ENCODE data around the gene HOXA2. TPM values are rescaled to one million over a fixed set of nuclear protein-coding genes. Genes with fewer than 3 reads are reported as not detected.
A peak's percentile ranks its signal among the peaks of the same experiment; 100 is the strongest.

HOXA2 gene
- total RNA-seq, 4 donors from 2014 or later: 0.29 to 0.88 (median 0.38) TPM; not detected in 1

DNA sequence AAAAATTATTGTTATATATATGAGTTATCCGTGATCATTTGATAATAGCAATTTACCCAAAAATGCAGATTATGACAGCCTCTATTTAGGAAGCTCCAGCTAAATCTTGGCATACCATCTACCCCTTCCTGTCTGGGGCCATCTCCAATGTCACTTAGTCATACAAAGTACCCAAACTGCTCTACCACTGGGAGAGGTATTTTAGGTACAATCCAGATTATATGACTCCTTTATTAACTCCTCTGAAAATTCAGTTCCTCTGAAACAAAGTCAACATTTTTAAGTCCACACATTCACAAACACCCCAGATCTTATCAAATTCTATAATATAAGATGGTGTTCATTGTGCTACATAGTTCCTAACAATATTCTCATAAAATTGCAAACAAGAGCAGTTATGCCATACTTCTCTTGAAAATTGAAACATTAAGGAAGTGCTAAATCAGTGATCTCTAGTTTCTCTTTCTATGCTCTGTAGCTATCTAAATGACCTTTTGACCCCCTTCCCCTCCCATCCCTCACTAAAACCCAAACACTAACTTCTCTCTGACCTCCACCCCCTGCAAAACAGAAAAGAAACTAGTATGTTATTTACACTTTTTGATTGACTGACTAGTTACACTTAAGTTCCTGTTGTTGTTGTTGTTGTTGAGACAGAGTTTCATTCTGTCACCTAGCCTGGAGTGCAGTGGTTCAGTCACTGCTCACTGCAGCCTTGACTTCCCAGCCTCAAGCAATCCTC is 23.1 kb downstream of the HOXA2 start:
- in situ Hi-C loops (cut with MboI; ENCODE audit: low sequenced_read_pairs in 4 of 4) (no loop called here), intact Hi-C loops (cut with DNase I; ENCODE audit: low total_unique reads) (no loop called here)
- no peaks in the 10 kb centered on the region for H3K4me1 ChIP-seq
- H3K27ac ChIP-seq: no peak overlapping the region
- DNase-seq: no peak
- H3K27me3 ChIP-seq: no peaks in the 10 kb centered on the region
- no peak for TF ChIP-seq POLR2A (IDR thresholded peaks at IDR 0.05)
- TF ChIP-seq, protein P1, sequence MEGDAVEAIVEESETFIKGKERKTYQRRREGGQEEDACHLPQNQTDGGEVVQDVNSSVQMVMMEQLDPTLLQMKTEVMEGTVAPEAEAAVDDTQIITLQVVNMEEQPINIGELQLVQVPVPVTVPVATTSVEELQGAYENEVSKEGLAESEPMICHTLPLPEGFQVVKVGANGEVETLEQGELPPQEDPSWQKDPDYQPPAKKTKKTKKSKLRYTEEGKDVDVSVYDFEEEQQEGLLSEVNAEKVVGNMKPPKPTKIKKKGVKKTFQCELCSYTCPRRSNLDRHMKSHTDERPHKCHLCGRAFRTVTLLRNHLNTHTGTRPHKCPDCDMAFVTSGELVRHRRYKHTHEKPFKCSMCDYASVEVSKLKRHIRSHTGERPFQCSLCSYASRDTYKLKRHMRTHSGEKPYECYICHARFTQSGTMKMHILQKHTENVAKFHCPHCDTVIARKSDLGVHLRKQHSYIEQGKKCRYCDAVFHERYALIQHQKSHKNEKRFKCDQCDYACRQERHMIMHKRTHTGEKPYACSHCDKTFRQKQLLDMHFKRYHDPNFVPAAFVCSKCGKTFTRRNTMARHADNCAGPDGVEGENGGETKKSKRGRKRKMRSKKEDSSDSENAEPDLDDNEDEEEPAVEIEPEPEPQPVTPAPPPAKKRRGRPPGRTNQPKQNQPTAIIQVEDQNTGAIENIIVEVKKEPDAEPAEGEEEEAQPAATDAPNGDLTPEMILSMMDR (IDR thresholded peaks at IDR 0.05 in 4 of 5, conservative IDR thresholded peaks at IDR 0.05 in 1 of 5): no peak
- no peak overlapping the region for H3K4me3 ChIP-seq
- H3K9me3 ChIP-seq: no peaks in the 10 kb centered on the region
- H3K36me3 ChIP-seq: no peaks in the 10 kb centered on the region
- ATAC-seq: no peak

DNA sequence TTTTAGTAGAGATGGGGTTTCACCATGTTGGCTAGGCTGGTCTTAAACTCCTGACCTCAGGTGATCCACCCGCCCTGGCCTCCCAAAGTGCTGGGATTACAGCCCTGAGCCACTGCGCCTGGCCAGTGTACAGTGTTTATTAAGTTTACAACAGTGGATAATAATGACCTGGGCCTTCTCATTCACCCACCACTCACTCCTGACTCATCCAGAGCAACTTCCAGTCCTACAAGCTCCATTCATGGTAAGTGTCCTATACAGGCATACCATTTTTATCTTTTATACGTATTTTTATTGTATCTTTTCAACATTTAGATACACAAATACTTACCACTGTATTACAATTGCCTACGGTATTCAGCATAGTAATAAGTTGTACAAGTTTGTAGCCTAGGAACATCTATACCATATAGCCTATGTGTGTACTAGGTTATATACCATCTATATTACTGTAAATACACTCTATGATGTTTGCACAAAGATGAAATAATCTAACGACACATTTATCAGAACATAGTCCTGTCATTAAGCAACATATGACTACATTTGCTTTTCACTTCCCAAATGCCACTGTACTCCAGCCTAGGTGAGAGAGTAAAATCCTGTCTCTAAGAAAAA is 23.8 kb downstream of the HOXA2 start:
- intact Hi-C loops (cut with DNase I; ENCODE audit: low total_unique reads) (no loop called here), in situ Hi-C loops (cut with MboI; ENCODE audit: low sequenced_read_pairs in 4 of 4) (no loop called here)
- H3K27me3 ChIP-seq: no peaks in the 10 kb centered on the region

DNA sequence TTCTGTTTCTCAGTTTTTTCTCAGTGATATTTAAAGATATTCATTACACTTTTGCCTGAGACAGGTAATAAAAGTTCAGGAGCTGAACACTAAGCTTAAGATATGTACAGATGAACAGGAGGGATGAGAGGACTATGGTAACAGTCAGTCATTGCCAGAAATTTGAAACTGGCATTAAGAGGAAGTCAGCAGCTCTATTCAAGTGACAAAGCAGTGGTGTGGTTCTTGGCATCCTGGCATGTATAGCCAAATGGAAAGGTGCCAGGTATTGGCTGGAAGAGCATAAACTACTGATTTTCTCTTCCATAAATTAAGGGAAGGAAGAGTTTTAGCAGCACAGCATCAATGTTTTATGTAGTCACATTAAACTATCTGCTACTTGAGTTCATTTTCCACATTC is 29.4 kb downstream of the HOXA2 start:
- TF ChIP-seq, protein P1 (IDR thresholded peaks at IDR 0.05 in 4 of 5, conservative IDR thresholded peaks at IDR 0.05 in 1 of 5): no peak
- no peak for TF ChIP-seq POLR2A (IDR thresholded peaks at IDR 0.05)
- Histone ChIP-seq H3K4me3 (no peak overlapping the region), H3K27ac (no peak overlapping the region), H3K9me3 (no peaks in the 10 kb centered on the region), H3K36me3 (no peaks in the 10 kb centered on the region), H3K27me3 (no peaks in the 10 kb centered on the region), H3K4me1 (peaks cover 9 to 11% of the 10 kb centered on the region in 2 donors)
- DNase-seq (no peak), ATAC-seq (no peak)
- intact Hi-C loops (cut with DNase I; ENCODE audit: low total_unique reads): no loop called here
- in situ Hi-C loops (cut with MboI; ENCODE audit: low sequenced_read_pairs in 4 of 4): no loop called here

More for the DNA sequence above, 23.8 kb downstream of the HOXA2 start:
- TF ChIP-seq POLR2A (IDR thresholded peaks at IDR 0.05): no peak
- TF ChIP-seq, protein P1 (IDR thresholded peaks at IDR 0.05 in 4 of 5, conservative IDR thresholded peaks at IDR 0.05 in 1 of 5): no peak
- ATAC-seq (no peak), DNase-seq (no peak)
- no peaks in the 10 kb centered on the region for H3K9me3 ChIP-seq
- H3K4me1 ChIP-seq: no peaks in the 10 kb centered on the region
- no peaks in the 10 kb centered on the region for H3K36me3 ChIP-seq
- no peak overlapping the region for H3K4me3 ChIP-seq
- H3K27ac ChIP-seq: no peak overlapping the region

DNA sequence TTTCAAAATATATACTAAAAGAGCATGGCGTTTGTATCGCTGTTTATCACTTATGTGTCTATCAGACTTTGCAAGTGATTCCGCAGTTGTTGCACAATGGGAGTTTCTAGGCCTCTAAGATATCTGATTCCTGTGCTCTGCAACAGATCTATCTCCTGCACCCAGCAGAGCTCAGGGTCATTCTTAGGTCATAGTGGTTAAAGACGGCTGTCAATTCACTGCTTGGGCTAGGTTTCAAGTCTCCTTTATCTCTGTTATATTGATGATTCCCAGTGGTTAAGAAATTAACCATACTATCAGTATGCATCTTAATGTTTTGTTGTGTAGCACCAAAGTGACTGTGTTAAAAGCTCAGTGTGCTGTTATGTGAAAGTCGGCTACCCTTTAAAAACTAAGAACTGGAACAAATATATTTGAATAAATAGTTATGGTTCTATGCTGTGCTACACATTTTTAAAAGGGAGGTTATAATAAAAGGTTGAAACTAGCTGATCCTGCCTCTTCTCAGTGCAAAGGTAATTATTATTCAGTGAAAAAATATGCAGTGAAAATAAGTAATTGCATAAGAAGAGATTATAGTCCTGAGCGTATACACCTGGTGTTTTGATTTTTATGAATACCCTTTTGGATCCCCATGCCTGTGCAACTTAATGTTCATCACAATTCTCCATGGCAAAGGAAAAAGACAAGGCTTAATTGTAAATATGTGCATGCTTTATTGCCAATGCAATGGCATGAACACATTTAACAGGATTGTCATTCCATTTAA is 30.7 kb downstream of the HOXA2 start:
- no peak for DNase-seq
- H3K4me1 ChIP-seq: peaks cover 9 to 11% of the 10 kb centered on the region in 2 donors
- TF ChIP-seq, protein P1 (IDR thresholded peaks at IDR 0.05 in 4 of 5, conservative IDR thresholded peaks at IDR 0.05 in 1 of 5): no peak
- no peak for TF ChIP-seq POLR2A (IDR thresholded peaks at IDR 0.05)
- no peak overlapping the region for H3K4me3 ChIP-seq
- peak; percentile 63 to 98 for ATAC-seq
- H3K27me3 ChIP-seq: no peaks in the 10 kb centered on the region
- no peaks in the 10 kb centered on the region for H3K9me3 ChIP-seq
- H3K36me3 ChIP-seq: no peaks in the 10 kb centered on the region
- intact Hi-C loops (cut with DNase I; ENCODE audit: low total_unique reads): no loop called here
- no peak overlapping the region for H3K27ac ChIP-seq
- in situ Hi-C loops (cut with MboI; ENCODE audit: low sequenced_read_pairs in 4 of 4): no loop called here

Data from gastrocnemius medialis (tissue), 4 donors.